CD8-positive, alpha-beta memory T cell (primary cell): ENCODE measurements around the gene TP73. TPM values are rescaled to one million over a fixed set of nuclear protein-coding genes. Genes with fewer than 3 reads are reported as not detected.
A peak's percentile ranks its signal among the peaks of the same experiment; 100 is the strongest.
"Not testable (repeated sequence)": the region's sequence is repeated elsewhere in the genome, so short reads cannot be mapped to it uniquely, and the experiment has no call there.

ENCODE experiments used
- CTCF ChIA-PET: fragments of 350-600 bp; sonication (Branson Sonifier 250); formaldehyde crosslinking; loops from one replicate; lab custom pipeline; 2021; ENCODE audit warnings: antibody characterized with exemption; lab: Charles Lee
- POLR2A ChIA-PET: fragments of 350-600 bp; sonication (Branson Sonifier 250); formaldehyde crosslinking; loops from one replicate; lab custom pipeline; 2021; ENCODE audit warnings: antibody characterized with exemption; lab: Charles Lee
- DNase-seq, 5 donors: peaks; one replicate each; pipeline versions ENCODE4 v3.0.0 to v3.0.0-alpha.2; 2020 to 2022; ENCODE audit warnings: mixed read lengths in 1 of 5
- H3K27ac ChIP-seq: one replicate; pipeline ENCODE4 v1.7.0; 2013; ENCODE audit warnings: low read depth, mild to moderate bottlenecking, low read length, moderate library complexity
- H3K27me3 ChIP-seq: 2 replicates; pipeline ENCODE4 v1.7.0; 2013; ENCODE audit warnings: low read length, mild to moderate bottlenecking; ENCODE audit not compliant: insufficient read depth, poor library complexity, severe bottlenecking
- H3K36me3 ChIP-seq: 2 replicates; pipeline ENCODE4 v1.7.0; 2013; ENCODE audit warnings: mild to moderate bottlenecking, low read length, moderate library complexity; ENCODE audit not compliant: insufficient read depth
- H3K4me1 ChIP-seq: 2 replicates; pipeline ENCODE4 v1.7.0; 2013; ENCODE audit warnings: mild to moderate bottlenecking, low read length, moderate library complexity; ENCODE audit not compliant: insufficient read depth
- H3K4me3 ChIP-seq: 2 replicates; pipeline ENCODE4 v1.7.0; 2013; ENCODE audit warnings: mild to moderate bottlenecking, low read length
- H3K9me3 ChIP-seq: 2 replicates; pipeline ENCODE4 v1.7.0; 2013; ENCODE audit warnings: mild to moderate bottlenecking, low read length
- H3K27ac Mint-ChIP-seq, 8 donors: one replicate each; pipeline ENCODE4 v1.8.0; 2020 to 2021; ENCODE audit warnings: mixed read lengths in 8 of 8, mild to moderate bottlenecking in 6 of 8, inconsistent platforms in 3 of 8, moderate library complexity in 3 of 8
- H3K27me3 Mint-ChIP-seq, 2 donors: one replicate each; pipeline ENCODE4 v1.8.0; 2020 to 2021; ENCODE audit warnings: mixed read lengths in 2 of 2, mild to moderate bottlenecking in 1 of 2, moderate library complexity in 1 of 2
- H3K36me3 Mint-ChIP-seq, 3 donors: one replicate each; pipeline ENCODE4 v1.8.0; 2020 to 2021; ENCODE audit warnings: mixed read lengths in 3 of 3, inconsistent platforms in 1 of 3, mild to moderate bottlenecking in 1 of 3
- H3K4me1 Mint-ChIP-seq, 3 donors: one replicate each; pipeline ENCODE4 v1.8.0; 2020 to 2021; ENCODE audit warnings: mixed read lengths in 3 of 3, inconsistent platforms in 1 of 3, mild to moderate bottlenecking in 1 of 3
- H3K4me3 Mint-ChIP-seq, 7 donors: one replicate each; pipeline ENCODE4 v1.8.0; 2020 to 2021; ENCODE audit warnings: mixed read lengths in 7 of 7, mild to moderate bottlenecking in 6 of 7, moderate library complexity in 4 of 7, inconsistent platforms in 2 of 7
- H3K9me3 Mint-ChIP-seq, 5 donors: one replicate each; pipeline ENCODE4 v1.8.0; 2020 to 2022; ENCODE audit warnings: mixed read lengths in 5 of 5, mild to moderate bottlenecking in 3 of 5, moderate library complexity in 2 of 5, inconsistent platforms in 1 of 5
- polyA plus RNA-seq: library from polyadenylated mRNA; unstranded; fragments of 300-500 nt; fragmentation: Illumina TruSeq; gene quantifications from one replicate; pipeline ENCODE4 v1.2.3, GENCODE V29; 2021
- total RNA-seq, 2 experiments: library from RNA; stranded (reverse); gene quantifications; one replicate each; pipeline ENCODE4 v1.2.3, GENCODE V29; 2021

Gene TP73
- total and polyA plus RNA-seq, 3 experiments from 2014 or later = 0.20 to 0.63 (median 0.49) TPM

DNA sequence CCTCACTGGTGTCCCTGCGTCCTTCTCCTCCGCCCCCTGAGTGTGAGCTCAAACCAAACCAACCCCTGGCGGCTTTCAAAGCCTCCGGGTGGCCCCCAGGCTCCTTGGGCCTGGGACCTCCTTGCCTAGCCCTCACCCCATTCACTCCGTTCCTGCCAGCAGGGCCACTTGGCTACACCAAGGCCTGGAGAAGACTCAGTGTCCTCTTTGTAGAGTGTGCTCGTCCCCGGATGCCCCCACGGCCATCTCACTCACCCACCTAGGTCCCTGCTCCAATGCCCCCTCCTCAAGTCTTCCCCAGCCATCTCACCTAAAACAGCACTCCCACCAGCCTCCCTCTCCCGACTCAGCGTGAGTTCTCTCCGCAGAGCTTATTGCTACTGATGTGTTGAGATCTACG, 92.8 kb downstream of the TP73 start:
- POLR2A ChIA-PET = no interaction called here
- Mint-ChIP-seq H3K27me3 (peaks cover 0 to 1% of the 10 kb centered on the region in 2 donors), H3K27ac (peak overlapping the region in 3 of 8 donors; percentile 5 to 89 (median 15)), H3K4me3 (peak overlapping the region in 4 of 7 donors; percentile 17 to 82 (median 67)), H3K36me3 (peaks cover 0 to 24% (median 4%) of the 10 kb centered on the region in 3 donors), H3K9me3 (no peaks in the 10 kb centered on the region), H3K4me1 (peaks cover 19 to 39% (median 32%) of the 10 kb centered on the region in 3 donors)
- Histone ChIP-seq H3K9me3 (no peaks in the 10 kb centered on the region), H3K4me1 (peaks cover 9% of the 10 kb centered on the region), H3K27me3 (no peaks in the 10 kb centered on the region), H3K36me3 (peaks cover under 1% of the 10 kb centered on the region), H3K4me3 (no peak overlapping the region), H3K27ac (no peak overlapping the region)
- CTCF ChIA-PET = no interaction called here
- no peak for DNase-seq

GRCh38 chr1:3745590-3746381, 93.5 kb downstream of the TP73 start:
- Histone ChIP-seq H3K9me3 (no peaks in the 10 kb centered on the region), H3K4me1 (peaks cover 9% of the 10 kb centered on the region), H3K27me3 (no peaks in the 10 kb centered on the region), H3K4me3 (peak overlapping the region; percentile 51), H3K27ac (peak overlapping the region; percentile 31), H3K36me3 (no peaks in the 10 kb centered on the region)
- Mint-ChIP-seq H3K4me1 (peaks cover 19 to 39% (median 32%) of the 10 kb centered on the region in 3 donors), H3K36me3 (peaks cover 0 to 21% (median 4%) of the 10 kb centered on the region in 3 donors), H3K27me3 (peaks cover 0 to 1% of the 10 kb centered on the region in 2 donors), H3K27ac (peak overlapping the region; percentile 5 to 98 (median 68)), H3K4me3 (peak overlapping the region; percentile 39 to 91 (median 81)), H3K9me3 (no peaks in the 10 kb centered on the region)
- ChIA-PET CTCF (no interaction called here), POLR2A (no interaction called here)
- DNase-seq = peak in 1 of 5 donors; percentile 46

- ChIA-PET POLR2A (no interaction called here), CTCF (no interaction called here)
- Histone ChIP-seq H3K27me3 (no peaks in the 10 kb centered on the region), H3K27ac (peak overlapping the region; percentile 31), H3K36me3 (no peaks in the 10 kb centered on the region), H3K4me3 (peak overlapping the region; percentile 51), H3K4me1 (peaks cover 9% of the 10 kb centered on the region), H3K9me3 (no peaks in the 10 kb centered on the region)
- Mint-ChIP-seq H3K9me3 (no peaks in the 10 kb centered on the region), H3K36me3 (peaks cover 0 to 19% (median 3%) of the 10 kb centered on the region in 3 donors), H3K27me3 (peaks cover 0 to 3% of the 10 kb centered on the region in 2 donors), H3K27ac (peak overlapping the region; percentile 5 to 98 (median 71)), H3K4me3 (peak overlapping the region; percentile 39 to 91 (median 81)), H3K4me1 (peaks cover 19 to 39% (median 32%) of the 10 kb centered on the region in 3 donors)
- peak in 2 of 5 donors; percentile 15 to 45 for DNase-seq
Measured at GRCh38 chr1:3746389-3746829, 94.1 kb downstream of the TP73 start.

GRCh38 chr1:3746830-3747521, 94.7 kb downstream of the TP73 start:
- H3K4me3 Mint-ChIP-seq = peak overlapping the region; percentile 70 to 91 (median 81)
- H3K4me1 Mint-ChIP-seq = peaks cover 19 to 39% (median 32%) of the 10 kb centered on the region in 3 donors
- peak overlapping the region; percentile 31 for H3K27ac ChIP-seq
- no peaks in the 10 kb centered on the region for H3K27me3 ChIP-seq
- CTCF ChIA-PET = no interaction called here
- H3K9me3 Mint-ChIP-seq = no peaks in the 10 kb centered on the region
- H3K27ac Mint-ChIP-seq = peak overlapping the region in 5 of 8 donors; percentile 64 to 98 (median 76)
- H3K4me3 ChIP-seq = peak overlapping the region; percentile 51
- no peaks in the 10 kb centered on the region for H3K9me3 ChIP-seq
- peaks cover 9% of the 10 kb centered on the region for H3K4me1 ChIP-seq
- DNase-seq = peak; percentile 67 to 86 (median 78)
- H3K36me3 Mint-ChIP-seq = peaks cover 0 to 13% (median 0%) of the 10 kb centered on the region in 3 donors
- H3K36me3 ChIP-seq = no peaks in the 10 kb centered on the region
- POLR2A ChIA-PET = no interaction called here
- H3K27me3 Mint-ChIP-seq = peaks cover 0 to 3% of the 10 kb centered on the region in 2 donors

- H3K27ac ChIP-seq = no peak overlapping the region
Measured at GRCh38 chr1:3747522-3747848, 95.2 kb downstream of the TP73 start.

GRCh38 chr1:3747903-3748302, 95.6 kb downstream of the TP73 start:
- POLR2A ChIA-PET = no interaction called here
- Mint-ChIP-seq H3K36me3 (peaks cover 0 to 5% (median 0%) of the 10 kb centered on the region in 3 donors), H3K9me3 (no peaks in the 10 kb centered on the region), H3K27ac (peak overlapping the region in 4 of 8 donors; percentile 54 to 85 (median 72)), H3K4me3 (peak overlapping the region; percentile 70 to 90 (median 77)), H3K27me3 (peaks cover 0 to 3% of the 10 kb centered on the region in 2 donors), H3K4me1 (peaks cover 19 to 39% (median 32%) of the 10 kb centered on the region in 3 donors)
- Histone ChIP-seq H3K27me3 (no peaks in the 10 kb centered on the region), H3K4me3 (peak overlapping the region; percentile 51), H3K36me3 (no peaks in the 10 kb centered on the region), H3K4me1 (peaks cover 9% of the 10 kb centered on the region), H3K27ac (no peak overlapping the region), H3K9me3 (no peaks in the 10 kb centered on the region)
- CTCF ChIA-PET = no interaction called here
- DNase-seq = peak in 1 of 5 donors; percentile 25

More at GRCh38 chr1:3747522-3747848, 95.2 kb downstream of the TP73 start:
- H3K9me3 ChIP-seq = no peaks in the 10 kb centered on the region
- peaks cover 9% of the 10 kb centered on the region for H3K4me1 ChIP-seq
- Mint-ChIP-seq H3K4me1 (peaks cover 19 to 39% (median 32%) of the 10 kb centered on the region in 3 donors), H3K9me3 (no peaks in the 10 kb centered on the region), H3K27ac (peak overlapping the region in 4 of 8 donors; percentile 54 to 85 (median 72)), H3K27me3 (peaks cover 0 to 3% of the 10 kb centered on the region in 2 donors), H3K4me3 (peak overlapping the region; percentile 70 to 90 (median 77)), H3K36me3 (peaks cover 0 to 8% (median 0%) of the 10 kb centered on the region in 3 donors)
- no peak for DNase-seq
- ChIA-PET CTCF (no interaction called here), POLR2A (no interaction called here)
- H3K27me3 ChIP-seq = no peaks in the 10 kb centered on the region
- H3K4me3 ChIP-seq = peak overlapping the region; percentile 51
- H3K36me3 ChIP-seq = no peaks in the 10 kb centered on the region

DNA sequence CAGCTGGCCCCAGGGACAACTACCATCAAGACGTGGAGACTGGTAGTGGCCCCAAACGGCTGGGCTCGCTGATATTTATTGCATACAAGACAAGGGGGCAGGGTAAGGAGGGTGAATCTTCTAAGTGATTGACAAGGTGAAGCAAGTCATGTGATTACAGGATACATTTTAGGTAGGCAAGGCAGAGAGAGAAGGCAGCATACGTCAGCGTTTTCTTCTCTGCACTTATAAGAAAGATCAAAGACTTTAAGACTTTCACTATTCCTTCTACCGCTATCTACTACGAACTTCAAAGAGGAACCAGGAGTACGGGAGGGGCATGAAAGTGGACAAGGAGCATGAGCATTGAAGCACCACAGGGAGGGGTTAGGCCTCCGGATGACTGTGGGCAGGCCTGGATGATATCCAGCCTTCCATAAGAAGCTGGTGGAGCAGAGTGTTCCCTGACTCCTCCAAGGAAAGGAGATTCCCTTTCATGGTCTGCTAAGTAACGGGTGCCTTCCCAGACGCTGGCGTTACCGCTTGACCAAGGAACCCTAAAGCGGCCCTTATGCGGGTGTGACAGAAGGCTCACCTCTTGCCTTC, 96.1 kb downstream of the TP73 start:
- CTCF ChIA-PET = interaction anchor here (1.2 kb wide), 1 partner anchor 258 kb away, joined by 4 read pairs; no protein-coding TSS in a partner anchor
- H3K4me3 ChIP-seq, DNase-seq, H3K9me3 ChIP-seq, H3K36me3 Mint-ChIP-seq, H3K4me1 ChIP-seq, H3K27me3 ChIP-seq, H3K27me3 Mint-ChIP-seq, H3K27ac ChIP-seq, POLR2A ChIA-PET, H3K9me3 Mint-ChIP-seq, H3K36me3 ChIP-seq: not testable (repeated sequence)
- Mint-ChIP-seq H3K4me1 (peaks cover 19 to 36% (median 28%) of the 10 kb centered on the region in 3 donors), H3K27ac (peak overlapping the region in 1 of 8 donors; percentile 75), H3K4me3 (peak overlapping the region; percentile 28 to 90 (median 72))
